HCT116 (cell line): ENCODE results near the gene ADPRS. TPM values are rescaled to one million over a fixed set of nuclear protein-coding genes. Genes with fewer than 3 reads are reported as not detected.

ENCODE experiments used
- ATAC-seq: fragments of 200-7000 bp; cut with Tn5 transposase; 2 replicates; pipeline ENCODE4 v1.9.1; 2020; ENCODE audit warnings: mild to moderate bottlenecking, moderate library complexity
- BruUV-seq: library from RNA; stranded (reverse); fragments of 400-500 nt; replicated peaks from 2 replicates; lab custom pipeline; 2021; lab: Mats Ljungman, UMichigan
- CTCF ChIA-PET: fragments of 300-600 bp; sonication (Branson Sonifier 250); formaldehyde crosslinking; loops from one replicate; lab custom pipeline; 2021; ENCODE audit warnings: antibody characterized with exemption; lab: Charles Lee
- POLR2A ChIA-PET: fragments of 300-600, 350-600 bp; sonication (Branson Sonifier 250); formaldehyde crosslinking; loops from one replicate; lab custom pipeline; 2021; ENCODE audit warnings: antibody characterized with exemption; lab: Charles Lee
- RAD21 ChIA-PET, 2 experiments: fragments of 300-600 bp; sonication (Branson Sonifier 250); formaldehyde crosslinking; loops; one replicate each; lab custom pipeline; 2023; ENCODE audit warnings: low total read pairs in 2 of 2; ENCODE audit not compliant: uncharacterized antibody in 2 of 2, unreplicated experiment in 2 of 2, low non-redundant PET in 1 of 2; lab: Charles Lee
- DNase-seq: peaks from one replicate; pipeline ENCODE4 v3.0.0-alpha.2; 2010; ENCODE audit warnings: low read depth, low spot score
- H2AFZ ChIP-seq: fragments of 200-600 bp; shearing (Covaris generic), sonication (generic); 2 replicates; pipeline ENCODE4 v1.6.1; 2017; ENCODE audit warnings: low read depth, mixed run types, mixed read lengths, antibody characterized with exemption, low read length; ENCODE audit not compliant: poor library complexity, severe bottlenecking
- H3K27ac ChIP-seq: 2 replicates; pipeline ENCODE4 v1.5.1; 2012; ENCODE audit warnings: low read depth, low read length
- H3K27me3 ChIP-seq: fragments of 200-600 bp; sonication (generic); 2 replicates; pipeline ENCODE4 v1.6.1; 2016; ENCODE audit warnings: mixed run types, low read length, mixed read lengths; ENCODE audit not compliant: insufficient read depth
- H3K36me3 ChIP-seq, 2 experiments: fragments of 200-500 bp in 1 of 2; fragments of 200-600 bp in 1 of 2; sonication (Bioruptor generic) in 1 of 2; sonication (generic) in 1 of 2; 2 replicates each; pipeline versions ENCODE4 v1.5.1 to v1.6.1; 2014 to 2016; ENCODE audit warnings: low read length in 2 of 2, inconsistent platforms in 1 of 2, mixed read lengths in 1 of 2, mixed run types in 1 of 2; ENCODE audit not compliant: insufficient read depth in 2 of 2, control insufficient read depth in 1 of 2
- H3K4me1 ChIP-seq, 2 experiments: fragments of 200-600 bp in 1 of 2; sonication (generic) in 1 of 2; 2 replicates each; pipeline versions ENCODE4 v1.5.1 to v1.6.1; 2012 to 2017; ENCODE audit warnings: low read length in 2 of 2, inconsistent platforms in 1 of 2, mild to moderate bottlenecking in 1 of 2, mixed read lengths in 1 of 2, mixed run types in 1 of 2, moderate library complexity in 1 of 2; ENCODE audit not compliant: insufficient read depth in 2 of 2, control insufficient read depth in 1 of 2
- H3K4me2 ChIP-seq: fragments of 200-600 bp; sonication (generic); 2 replicates; pipeline ENCODE4 v1.6.1; 2017; ENCODE audit warnings: mixed run types, low read length, mixed read lengths
- H3K4me3 ChIP-seq, 2 experiments: fragments of 200-600 bp in 1 of 2; sonication (generic) in 1 of 2; replicated peaks in 1 of 2; 2 replicates each; pipeline ENCODE4 v1.5.1; 2011 to 2016; ENCODE audit warnings: low read length in 2 of 2, control low read depth in 1 of 2, low read depth in 1 of 2, mild to moderate bottlenecking in 1 of 2, mixed read lengths in 1 of 2, mixed run types in 1 of 2
- H3K79me2 ChIP-seq: fragments of 200-600 bp; sonication (generic); 2 replicates; pipeline ENCODE4 v1.6.1; 2017; ENCODE audit warnings: mild to moderate bottlenecking, mixed run types, low read length, moderate library complexity, mixed read lengths; ENCODE audit not compliant: insufficient read depth
- H3K9ac ChIP-seq: fragments of 200-600 bp; sonication (generic); 2 replicates; pipeline ENCODE4 v1.6.1; 2016; ENCODE audit warnings: low read length, mixed read lengths
- H3K9me2 ChIP-seq: fragments of 200-600 bp; sonication (generic), shearing (Covaris generic); 2 replicates; pipeline ENCODE4 v1.6.1; 2017; ENCODE audit warnings: mixed run types, mild to moderate bottlenecking, moderate library complexity; ENCODE audit not compliant: insufficient read depth
- H3K9me3 ChIP-seq, 2 experiments: fragments of 200-500 bp in 1 of 2; fragments of 200-600 bp in 1 of 2; sonication (Bioruptor generic) in 1 of 2; sonication (generic) in 1 of 2; 2 replicates each; pipeline ENCODE4 v1.6.1; 2014 to 2017; ENCODE audit warnings: low read length in 2 of 2, mixed read lengths in 2 of 2, inconsistent platforms in 1 of 2, low read depth in 1 of 2, mild to moderate bottlenecking in 1 of 2, mixed run types in 1 of 2, moderate library complexity in 1 of 2; ENCODE audit not compliant: control insufficient read depth in 1 of 2, insufficient read depth in 1 of 2
- H4K20me1 ChIP-seq: fragments of 200-600 bp; sonication (generic), shearing (Covaris generic); 2 replicates; pipeline ENCODE4 v1.6.1; 2017; ENCODE audit warnings: mixed run types, mild to moderate bottlenecking, moderate library complexity; ENCODE audit not compliant: insufficient read depth
- CBX3 ChIP-seq: IDR thresholded peaks from 2 replicates; pipeline ENCODE4 v1.6.1; 2012; ENCODE audit warnings: low read depth
- CEBPB ChIP-seq: IDR thresholded peaks from 2 replicates; pipeline ENCODE4 v1.6.1; 2012; ENCODE audit warnings: low read depth
- EGR1 ChIP-seq: IDR thresholded peaks from 2 replicates; pipeline ENCODE4 v1.6.1; 2012; ENCODE audit warnings: low read depth
- ELF1 ChIP-seq: IDR thresholded peaks from 2 replicates; pipeline ENCODE4 v1.6.1; 2012; ENCODE audit warnings: low read depth, borderline replicate concordance
- EZH2 ChIP-seq: fragments of 200-600 bp; sonication (generic); IDR thresholded peaks from 2 replicates; pipeline ENCODE4 v1.6.1; 2017; ENCODE audit warnings: antibody characterized with exemption, mixed run types
- FOSL1 ChIP-seq: IDR thresholded peaks from 2 replicates; pipeline ENCODE4 v1.6.1; 2012; ENCODE audit warnings: low read depth
- POLR2AphosphoS5 ChIP-seq: IDR thresholded peaks from 2 replicates; pipeline ENCODE4 v1.6.1; 2011; ENCODE audit warnings: mild to moderate bottlenecking, low read depth, low read length, moderate library complexity
- RAD21 ChIP-seq: IDR thresholded peaks from 2 replicates; pipeline ENCODE4 v1.6.1; 2012; ENCODE audit warnings: low read depth, mild to moderate bottlenecking
- SIN3A ChIP-seq: IDR thresholded peaks from 2 replicates; pipeline ENCODE4 v1.6.1; 2012; ENCODE audit warnings: low read depth
- SRF ChIP-seq: IDR thresholded peaks from 2 replicates; pipeline ENCODE4 v1.6.1; 2012; ENCODE audit warnings: low read depth
- YY1 ChIP-seq: IDR thresholded peaks from 2 replicates; pipeline ENCODE4 v1.6.1; 2011; ENCODE audit warnings: low read length, low read depth, moderate library complexity, mild to moderate bottlenecking; ENCODE audit not compliant: insufficient replicate concordance; ENCODE audit errors: extremely low read depth
- ZFX ChIP-seq: fragments of 450-650 bp; IDR thresholded peaks from 2 replicates; pipeline ENCODE4 v1.6.1; 2017
- ZNF274 ChIP-seq: fragments of 200-500 bp; sonication (Bioruptor generic); IDR thresholded peaks from 2 replicates; pipeline ENCODE4 v1.6.1; 2014; ENCODE audit warnings: mild to moderate bottlenecking, low read depth, low read length, inconsistent platforms
- intact Hi-C: fragments of 100-400 bp; cut with micrococcal nuclease; formaldehyde crosslinking; loops from 2 replicates; pipeline ENCODE4 v1.10.0; 2022
- total RNA-seq: library from RNA; stranded (reverse); gene quantifications from one replicate; pipeline ENCODE4 v1.2.1, GENCODE V29; 2021; ENCODE audit not compliant: unreplicated experiment
- TF ChIP-seq, protein P1 (sequence below), 3 experiments: fragments of 200-600 bp in 1 of 3; sonication (generic) in 1 of 3; IDR thresholded peaks in 2 of 3; conservative IDR thresholded peaks in 1 of 3; 2 replicates each; pipeline ENCODE4 v1.5.1; 2012 to 2017; ENCODE audit warnings: low read depth in 2 of 3, low read length in 2 of 3, antibody characterized with exemption in 1 of 3, borderline replicate concordance in 1 of 3, control low read depth in 1 of 3, mild to moderate bottlenecking in 1 of 3, mixed read lengths in 1 of 3, mixed run types in 1 of 3, moderate library complexity in 1 of 3; ENCODE audit not compliant: insufficient read depth in 1 of 3
- TF ChIP-seq, protein P2 (sequence below): IDR thresholded peaks from 2 replicates; pipeline ENCODE4 v1.6.1; 2012
- TF ChIP-seq, protein P3 (sequence below): IDR thresholded peaks from 2 replicates; pipeline ENCODE4 v1.6.1; 2012
- TF ChIP-seq, protein P4 (sequence below): IDR thresholded peaks from 2 replicates; pipeline ENCODE4 v1.6.1; 2012; ENCODE audit warnings: low read depth

Gene ADPRS
- total RNA-seq, 1 experiment from 2014 or later = 28.2 TPM

DNA sequence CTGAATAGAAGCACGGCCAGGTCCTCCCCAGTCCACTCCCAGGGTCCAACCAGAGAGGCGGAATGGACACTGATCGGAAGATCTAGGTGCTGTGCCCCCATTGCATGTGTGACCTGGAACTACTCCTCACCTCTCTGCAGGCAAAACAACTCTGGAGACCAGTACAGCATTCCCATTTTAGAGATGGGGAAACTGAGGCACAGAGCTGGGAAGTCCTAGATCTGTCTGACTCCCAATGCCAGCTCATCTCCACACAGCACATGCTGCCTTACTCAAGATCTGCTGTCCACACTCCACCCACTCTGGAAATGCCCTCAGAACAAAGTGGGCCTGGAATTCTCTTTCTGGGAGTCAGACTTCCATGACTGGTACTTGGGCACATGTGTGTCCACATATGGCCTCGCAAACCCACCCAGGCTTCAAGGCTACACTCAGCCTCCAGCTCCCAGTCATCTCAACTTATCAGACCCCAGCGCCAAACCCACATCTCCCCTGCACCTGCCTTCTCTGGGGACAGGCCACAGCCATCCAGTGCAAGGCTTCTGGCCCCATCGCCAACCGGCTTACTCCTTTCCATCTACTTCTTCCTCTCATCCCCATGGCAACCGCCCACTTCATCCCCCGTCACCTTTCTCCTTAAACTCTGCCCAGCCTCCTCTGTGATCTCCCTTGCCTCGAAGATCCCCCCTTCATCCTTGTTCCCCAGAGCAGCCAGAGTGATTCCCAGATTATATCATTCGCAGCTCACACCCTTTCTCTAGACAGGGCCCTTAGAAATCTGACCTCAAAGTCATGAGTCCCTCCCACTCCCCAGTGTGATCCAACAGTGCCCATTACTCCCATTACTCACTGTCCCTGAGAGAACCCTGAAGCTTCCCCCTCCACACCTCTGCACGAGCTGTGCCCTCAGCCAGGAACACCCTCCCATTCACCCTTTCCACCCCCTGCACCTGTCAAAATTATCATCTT, 33.7 kb downstream of the ADPRS start:
- BruUV-seq = no TSS peak
- DNase-seq = no peak
- ChIA-PET RAD21 (no interaction called here), POLR2A (no interaction called here), CTCF (no interaction called here)
- no peak for TF ChIP-seq SIN3A
- TF ChIP-seq, protein P1, sequence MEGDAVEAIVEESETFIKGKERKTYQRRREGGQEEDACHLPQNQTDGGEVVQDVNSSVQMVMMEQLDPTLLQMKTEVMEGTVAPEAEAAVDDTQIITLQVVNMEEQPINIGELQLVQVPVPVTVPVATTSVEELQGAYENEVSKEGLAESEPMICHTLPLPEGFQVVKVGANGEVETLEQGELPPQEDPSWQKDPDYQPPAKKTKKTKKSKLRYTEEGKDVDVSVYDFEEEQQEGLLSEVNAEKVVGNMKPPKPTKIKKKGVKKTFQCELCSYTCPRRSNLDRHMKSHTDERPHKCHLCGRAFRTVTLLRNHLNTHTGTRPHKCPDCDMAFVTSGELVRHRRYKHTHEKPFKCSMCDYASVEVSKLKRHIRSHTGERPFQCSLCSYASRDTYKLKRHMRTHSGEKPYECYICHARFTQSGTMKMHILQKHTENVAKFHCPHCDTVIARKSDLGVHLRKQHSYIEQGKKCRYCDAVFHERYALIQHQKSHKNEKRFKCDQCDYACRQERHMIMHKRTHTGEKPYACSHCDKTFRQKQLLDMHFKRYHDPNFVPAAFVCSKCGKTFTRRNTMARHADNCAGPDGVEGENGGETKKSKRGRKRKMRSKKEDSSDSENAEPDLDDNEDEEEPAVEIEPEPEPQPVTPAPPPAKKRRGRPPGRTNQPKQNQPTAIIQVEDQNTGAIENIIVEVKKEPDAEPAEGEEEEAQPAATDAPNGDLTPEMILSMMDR (IDR thresholded peaks at IDR 0.05 in 2 of 3, conservative IDR thresholded peaks at IDR 0.05 in 1 of 3; ENCODE audit: borderline replicate concordance in 1 of 3, insufficient read depth in 1 of 3, low read depth in 2 of 3, low read length in 2 of 3) = no peak
- TF ChIP-seq ZFX = no peak
- TF ChIP-seq SRF = no peak
- TF ChIP-seq CBX3 = no peak
- no peak for TF ChIP-seq EZH2
- TF ChIP-seq FOSL1 = no peak
- TF ChIP-seq, protein P2, sequence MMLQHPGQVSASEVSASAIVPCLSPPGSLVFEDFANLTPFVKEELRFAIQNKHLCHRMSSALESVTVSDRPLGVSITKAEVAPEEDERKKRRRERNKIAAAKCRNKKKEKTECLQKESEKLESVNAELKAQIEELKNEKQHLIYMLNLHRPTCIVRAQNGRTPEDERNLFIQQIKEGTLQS = no peak
- TF ChIP-seq ZNF274 = no peak
- no peak for TF ChIP-seq POLR2AphosphoS5
- TF ChIP-seq, protein P3, sequence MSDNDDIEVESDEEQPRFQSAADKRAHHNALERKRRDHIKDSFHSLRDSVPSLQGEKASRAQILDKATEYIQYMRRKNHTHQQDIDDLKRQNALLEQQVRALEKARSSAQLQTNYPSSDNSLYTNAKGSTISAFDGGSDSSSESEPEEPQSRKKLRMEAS = no peak
- no peak for TF ChIP-seq EGR1
- TF ChIP-seq, protein P4, sequence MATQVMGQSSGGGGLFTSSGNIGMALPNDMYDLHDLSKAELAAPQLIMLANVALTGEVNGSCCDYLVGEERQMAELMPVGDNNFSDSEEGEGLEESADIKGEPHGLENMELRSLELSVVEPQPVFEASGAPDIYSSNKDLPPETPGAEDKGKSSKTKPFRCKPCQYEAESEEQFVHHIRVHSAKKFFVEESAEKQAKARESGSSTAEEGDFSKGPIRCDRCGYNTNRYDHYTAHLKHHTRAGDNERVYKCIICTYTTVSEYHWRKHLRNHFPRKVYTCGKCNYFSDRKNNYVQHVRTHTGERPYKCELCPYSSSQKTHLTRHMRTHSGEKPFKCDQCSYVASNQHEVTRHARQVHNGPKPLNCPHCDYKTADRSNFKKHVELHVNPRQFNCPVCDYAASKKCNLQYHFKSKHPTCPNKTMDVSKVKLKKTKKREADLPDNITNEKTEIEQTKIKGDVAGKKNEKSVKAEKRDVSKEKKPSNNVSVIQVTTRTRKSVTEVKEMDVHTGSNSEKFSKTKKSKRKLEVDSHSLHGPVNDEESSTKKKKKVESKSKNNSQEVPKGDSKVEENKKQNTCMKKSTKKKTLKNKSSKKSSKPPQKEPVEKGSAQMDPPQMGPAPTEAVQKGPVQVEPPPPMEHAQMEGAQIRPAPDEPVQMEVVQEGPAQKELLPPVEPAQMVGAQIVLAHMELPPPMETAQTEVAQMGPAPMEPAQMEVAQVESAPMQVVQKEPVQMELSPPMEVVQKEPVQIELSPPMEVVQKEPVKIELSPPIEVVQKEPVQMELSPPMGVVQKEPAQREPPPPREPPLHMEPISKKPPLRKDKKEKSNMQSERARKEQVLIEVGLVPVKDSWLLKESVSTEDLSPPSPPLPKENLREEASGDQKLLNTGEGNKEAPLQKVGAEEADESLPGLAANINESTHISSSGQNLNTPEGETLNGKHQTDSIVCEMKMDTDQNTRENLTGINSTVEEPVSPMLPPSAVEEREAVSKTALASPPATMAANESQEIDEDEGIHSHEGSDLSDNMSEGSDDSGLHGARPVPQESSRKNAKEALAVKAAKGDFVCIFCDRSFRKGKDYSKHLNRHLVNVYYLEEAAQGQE = no peak
- no peak for TF ChIP-seq RAD21
- TF ChIP-seq ELF1 = no peak
- no peak for TF ChIP-seq YY1
- no peak for TF ChIP-seq CEBPB
- Histone ChIP-seq H3K4me3 (no peak overlapping the region), H3K27me3 (no peaks in the 10 kb centered on the region), H2AFZ (no peak overlapping the region), H3K9me3 (no peaks in the 10 kb centered on the region), H3K36me3 (no peaks in the 10 kb centered on the region), H4K20me1 (no peaks in the 10 kb centered on the region), H3K27ac (no peak overlapping the region), H3K4me1 (no peaks in the 10 kb centered on the region), H3K79me2 (no peaks in the 10 kb centered on the region), H3K9ac (no peak overlapping the region), H3K9me2 (no peaks in the 10 kb centered on the region), H3K4me2 (no peak overlapping the region)
- ATAC-seq = no peak
- intact Hi-C loops = no loop called here
